MM.1S (cell line): ENCODE data around the gene DAG1.

Source experiments
- DNase-seq: peaks from one replicate; pipeline ENCODE4 v3.0.0-alpha.2; 2015
- H2AFZ ChIP-seq: fragments of 300-600 bp; sonication (generic); 2 replicates; pipeline ENCODE4 v1.6.0; 2016; ENCODE audit warnings: antibody characterized with exemption, low read length
- H3F3A ChIP-seq: fragments of 300-600 bp; sonication (generic); 2 replicates; pipeline ENCODE4 v1.6.1; 2016; ENCODE audit warnings: mild to moderate bottlenecking, antibody characterized with exemption, low read length, moderate library complexity, mixed read lengths; ENCODE audit not compliant: insufficient read depth
- H3K27ac ChIP-seq: fragments of 300-600 bp; sonication (generic); 2 replicates; pipeline ENCODE4 v1.5.1; 2016; ENCODE audit warnings: mild to moderate bottlenecking, low read length
- H3K27me3 ChIP-seq: fragments of 300-600 bp; sonication (generic); replicated peaks from 2 replicates; pipeline ENCODE4 v1.6.0; 2016; ENCODE audit warnings: low read length; ENCODE audit not compliant: insufficient read depth
- H3K36me3 ChIP-seq: fragments of 300-600 bp; sonication (generic); replicated peaks from 2 replicates; pipeline ENCODE4 v1.6.1; 2016; ENCODE audit warnings: mild to moderate bottlenecking, low read length, mixed read lengths; ENCODE audit not compliant: insufficient read depth
- H3K4me1 ChIP-seq: fragments of 300-600 bp; sonication (generic); 2 replicates; pipeline ENCODE4 v1.6.1; 2016; ENCODE audit warnings: low read length, mixed read lengths
- H3K4me2 ChIP-seq: fragments of 300-600 bp; sonication (generic); 2 replicates; pipeline ENCODE4 v1.6.0; 2016; ENCODE audit warnings: low read depth, low read length
- H3K4me3 ChIP-seq: fragments of 300-600 bp; sonication (generic); 2 replicates; pipeline ENCODE4 v1.5.1; 2016; ENCODE audit warnings: low read length, mixed read lengths
- H3K79me2 ChIP-seq: fragments of 300-600 bp; sonication (generic); 2 replicates; pipeline ENCODE4 v1.6.1; 2016; ENCODE audit warnings: mixed run types, low read length, mixed read lengths
- H3K9ac ChIP-seq: fragments of 300-600 bp; sonication (generic); 2 replicates; pipeline ENCODE4 v1.6.1; 2016; ENCODE audit warnings: low read length, mixed read lengths
- H3K9me2 ChIP-seq: fragments of 300-600 bp; sonication (generic); replicated peaks from 2 replicates; pipeline ENCODE4 v1.6.1; 2016; ENCODE audit warnings: mild to moderate bottlenecking, low read length, mixed read lengths; ENCODE audit not compliant: insufficient read depth
- H3K9me3 ChIP-seq: fragments of 300-600 bp; sonication (generic); replicated peaks from 2 replicates; pipeline ENCODE4 v1.6.1; 2016; ENCODE audit warnings: mild to moderate bottlenecking, low read length, mixed read lengths; ENCODE audit not compliant: insufficient read depth
- H4K20me1 ChIP-seq: fragments of 300-600 bp; sonication (generic); 2 replicates; pipeline ENCODE4 v1.6.1; 2016; ENCODE audit warnings: mild to moderate bottlenecking, low read length, moderate library complexity, mixed read lengths; ENCODE audit not compliant: insufficient read depth
- EZH2 ChIP-seq: fragments of 300-600 bp; sonication (generic); optimal IDR thresholded peaks from 2 replicates; pipeline ENCODE3; 2017; ENCODE audit warnings: low read depth, mild to moderate bottlenecking, antibody characterized with exemption, low read length, mixed read lengths
- EZH2phosphoT487 ChIP-seq: fragments of 300-600 bp; sonication (generic); IDR thresholded peaks from 2 replicates; pipeline ENCODE4 v1.6.1; 2018; ENCODE audit warnings: antibody characterized with exemption, low read length
- TF ChIP-seq, protein P1 (sequence below): fragments of 300-600 bp; sonication (generic); IDR thresholded peaks from 2 replicates; pipeline ENCODE4 v1.5.1; 2016; ENCODE audit warnings: antibody characterized with exemption, low read length, mixed read lengths

DAG1 gene

DNA sequence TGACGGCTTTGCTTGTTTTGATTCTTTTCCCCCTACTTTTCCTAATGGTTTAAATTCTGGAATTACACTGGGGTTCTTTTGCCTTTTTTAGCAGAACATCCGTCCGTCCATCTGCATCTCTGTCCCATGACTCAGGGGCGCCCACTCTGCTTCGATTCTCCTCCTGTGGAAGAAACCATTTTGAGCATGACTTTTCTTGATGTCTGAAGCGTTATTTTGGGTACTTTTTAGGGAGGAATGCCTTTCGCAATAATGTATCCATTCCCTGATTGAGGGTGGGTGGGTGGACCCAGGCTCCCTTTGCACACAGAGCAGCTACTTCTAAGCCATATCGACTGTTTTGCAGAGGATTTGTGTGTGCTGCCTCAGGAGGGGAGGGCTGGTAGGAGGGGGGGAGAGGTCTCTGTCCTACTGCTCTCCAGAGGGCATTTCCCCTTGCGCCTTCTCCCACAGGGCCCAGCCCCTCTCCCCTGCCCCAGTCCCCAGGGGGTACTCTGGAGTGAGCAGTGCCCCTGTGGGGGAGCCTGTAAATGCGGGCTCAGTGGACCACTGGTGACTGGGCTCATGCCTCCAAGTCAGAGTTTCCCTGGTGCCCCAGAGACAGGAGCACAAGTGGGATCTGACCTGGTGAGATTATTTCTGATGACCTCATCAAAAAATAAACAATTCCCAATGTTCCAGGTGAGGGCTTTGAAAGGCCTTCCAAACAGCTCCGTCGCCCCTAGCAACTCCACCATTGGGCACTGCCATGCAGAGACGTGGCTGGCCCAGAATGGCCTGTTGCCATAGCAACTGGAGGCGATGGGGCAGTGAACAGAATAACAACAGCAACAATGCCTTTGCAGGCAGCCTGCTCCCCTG lies 64.7 kb downstream of the DAG1 start:
- Histone ChIP-seq H2AFZ (no peak overlapping the region), H3K4me1 (no peaks in the 10 kb centered on the region), H3K27ac (no peak overlapping the region), H3K9ac (no peak overlapping the region), H3F3A (no peaks in the 10 kb centered on the region), H3K4me3 (no peak overlapping the region), H3K4me2 (no peak overlapping the region), H3K79me2 (no peaks in the 10 kb centered on the region), H3K36me3 (no peaks in the 10 kb centered on the region), H3K27me3 (no peaks in the 10 kb centered on the region), H4K20me1 (no peaks in the 10 kb centered on the region), H3K9me2 (no peaks in the 10 kb centered on the region), H3K9me3 (no peaks in the 10 kb centered on the region)
- DNase-seq, result no peak
- no peak for TF ChIP-seq EZH2phosphoT487
- TF ChIP-seq, protein P1, sequence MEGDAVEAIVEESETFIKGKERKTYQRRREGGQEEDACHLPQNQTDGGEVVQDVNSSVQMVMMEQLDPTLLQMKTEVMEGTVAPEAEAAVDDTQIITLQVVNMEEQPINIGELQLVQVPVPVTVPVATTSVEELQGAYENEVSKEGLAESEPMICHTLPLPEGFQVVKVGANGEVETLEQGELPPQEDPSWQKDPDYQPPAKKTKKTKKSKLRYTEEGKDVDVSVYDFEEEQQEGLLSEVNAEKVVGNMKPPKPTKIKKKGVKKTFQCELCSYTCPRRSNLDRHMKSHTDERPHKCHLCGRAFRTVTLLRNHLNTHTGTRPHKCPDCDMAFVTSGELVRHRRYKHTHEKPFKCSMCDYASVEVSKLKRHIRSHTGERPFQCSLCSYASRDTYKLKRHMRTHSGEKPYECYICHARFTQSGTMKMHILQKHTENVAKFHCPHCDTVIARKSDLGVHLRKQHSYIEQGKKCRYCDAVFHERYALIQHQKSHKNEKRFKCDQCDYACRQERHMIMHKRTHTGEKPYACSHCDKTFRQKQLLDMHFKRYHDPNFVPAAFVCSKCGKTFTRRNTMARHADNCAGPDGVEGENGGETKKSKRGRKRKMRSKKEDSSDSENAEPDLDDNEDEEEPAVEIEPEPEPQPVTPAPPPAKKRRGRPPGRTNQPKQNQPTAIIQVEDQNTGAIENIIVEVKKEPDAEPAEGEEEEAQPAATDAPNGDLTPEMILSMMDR, result no peak
- no peak for TF ChIP-seq EZH2

GRCh38 chr3:49535971-49536874 lies 66.2 kb downstream of the DAG1 start:
- Histone ChIP-seq H3K9me3 (no peaks in the 10 kb centered on the region), H3K36me3 (no peaks in the 10 kb centered on the region), H3K9ac (no peak overlapping the region), H2AFZ (no peak overlapping the region), H3K9me2 (no peaks in the 10 kb centered on the region), H3K4me1 (no peaks in the 10 kb centered on the region), H3K27ac (no peak overlapping the region), H3K4me3 (no peak overlapping the region), H4K20me1 (no peaks in the 10 kb centered on the region), H3K27me3 (no peaks in the 10 kb centered on the region), H3K4me2 (no peak overlapping the region), H3K79me2 (no peaks in the 10 kb centered on the region), H3F3A (peaks cover 6% of the 10 kb centered on the region; the same call in 1 of the 2 replicates)
- DNase-seq, result no peak
- no peak for TF ChIP-seq EZH2
- TF ChIP-seq, protein P1, result no peak
- no peak for TF ChIP-seq EZH2phosphoT487

GRCh38 chr3:49536875-49537533 lies 66.9 kb downstream of the DAG1 start:
- Histone ChIP-seq H3K4me1 (no peaks in the 10 kb centered on the region), H3K36me3 (no peaks in the 10 kb centered on the region), H3K9ac (no peak overlapping the region), H4K20me1 (no peaks in the 10 kb centered on the region), H3K27me3 (no peaks in the 10 kb centered on the region), H3K4me3 (no peak overlapping the region), H3K9me3 (no peaks in the 10 kb centered on the region), H2AFZ (no peak overlapping the region), H3F3A (peaks cover 6% of the 10 kb centered on the region; the same call in 1 of the 2 replicates), H3K27ac (no peak overlapping the region), H3K79me2 (no peaks in the 10 kb centered on the region), H3K9me2 (no peaks in the 10 kb centered on the region), H3K4me2 (no peak overlapping the region)
- DNase-seq, result no peak
- TF ChIP-seq EZH2phosphoT487 (no peak), EZH2 (no peak)
- TF ChIP-seq, protein P1, result no peak
